HG02678 (cell line): ENCODE results near the gene IZUMO1.
"Not testable (repeated sequence)": the region's sequence is repeated elsewhere in the genome, so short reads cannot be mapped to it uniquely, and the experiment has no call there.

Source experiments
- ATAC-seq: cut with Tn5 transposase; IDR thresholded peaks from one replicate; pipeline ENCODE4 v1.9.1; 2021; ENCODE audit warnings: mild to moderate bottlenecking, moderate library complexity; ENCODE audit not compliant: unreplicated experiment

The IZUMO1 gene

DNA sequence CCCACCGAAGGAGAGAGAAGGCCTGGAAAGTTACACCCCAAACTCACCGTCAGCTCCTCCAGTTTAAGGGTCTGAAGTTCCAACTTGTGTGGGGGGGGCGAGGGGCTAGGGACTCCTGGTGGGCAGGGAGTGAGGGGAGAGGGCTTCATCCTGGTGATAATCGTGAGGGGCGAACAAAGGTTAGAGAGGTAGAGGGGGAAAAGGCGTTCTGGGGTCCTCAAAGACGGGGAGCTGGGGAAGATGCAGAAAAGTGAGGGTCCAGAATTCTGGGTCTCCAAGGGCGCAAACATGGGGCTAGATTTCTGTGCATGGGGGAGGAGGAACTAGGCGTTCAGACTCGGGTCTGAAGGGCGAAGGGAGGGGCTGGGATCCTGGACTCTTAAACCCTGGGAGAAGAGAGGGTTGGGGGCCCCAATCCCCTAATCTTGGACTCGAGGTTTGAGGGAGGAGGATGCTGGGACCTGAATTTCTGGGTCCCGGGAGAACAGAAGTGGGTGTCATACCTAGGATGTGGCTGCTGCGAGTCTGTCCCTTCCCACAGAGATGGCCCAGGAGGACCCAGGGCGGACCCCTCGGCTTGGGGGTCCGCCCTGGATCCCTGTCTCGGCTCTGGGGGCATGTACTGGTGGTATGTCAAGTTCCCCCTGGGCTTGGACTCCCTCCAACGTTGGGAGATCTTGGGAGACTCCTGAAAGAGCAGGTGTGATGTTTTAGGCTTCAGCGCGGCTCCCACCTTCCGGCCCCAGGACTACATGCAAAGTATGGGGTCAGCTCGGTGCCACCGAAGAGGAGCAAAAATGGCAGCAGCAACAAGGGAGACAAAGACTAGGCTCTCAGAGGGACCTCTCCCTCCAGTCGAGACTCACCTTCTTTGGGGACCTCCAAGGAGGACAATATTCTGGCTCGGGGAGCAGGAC, 31.7 kb downstream of the IZUMO1 start:
- no peak for ATAC-seq

DNA sequence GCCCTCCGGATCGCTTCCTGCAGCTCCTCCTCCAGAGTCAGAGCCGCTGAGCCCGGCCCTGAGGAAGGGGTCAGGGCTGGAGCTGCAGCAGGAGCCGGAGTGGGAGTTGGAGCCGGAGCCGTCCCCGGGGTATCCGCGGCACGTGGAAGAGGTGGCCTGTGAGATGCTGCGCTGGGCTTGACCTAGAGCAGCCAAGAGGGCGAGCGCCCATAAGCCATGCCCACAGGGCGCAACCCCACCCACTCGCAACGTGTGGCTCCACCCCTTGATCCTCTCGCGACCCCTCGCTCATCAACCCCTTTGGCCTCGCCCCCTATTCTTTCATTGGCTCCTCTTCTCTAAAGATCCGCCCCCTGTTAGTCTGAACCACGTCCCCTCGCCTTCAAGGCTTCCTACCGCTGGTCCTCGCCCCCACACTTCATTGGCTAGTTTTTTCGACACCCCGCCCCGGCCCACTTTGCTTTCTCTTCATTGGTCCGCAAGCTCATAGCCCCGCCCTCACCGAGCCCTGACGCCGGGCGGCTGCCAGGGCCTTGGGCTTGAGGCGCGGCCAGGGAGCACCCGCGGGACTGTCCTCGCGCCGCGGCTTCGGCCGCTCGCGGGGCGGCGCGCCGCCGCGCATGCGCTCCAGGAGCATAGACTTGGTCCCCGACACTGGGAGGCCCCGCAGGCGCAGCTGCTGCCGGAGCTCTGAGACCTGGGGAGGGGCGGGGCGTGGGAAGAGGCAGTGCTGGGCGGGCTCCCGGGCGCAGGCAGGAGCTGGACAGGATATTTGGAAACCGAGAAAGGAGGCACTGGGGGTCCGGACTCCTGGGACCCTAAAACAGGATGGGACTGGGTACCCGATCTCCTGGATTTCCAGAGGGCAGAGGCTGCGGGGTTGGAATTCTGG, 32.6 kb downstream of the IZUMO1 start:
- peak; percentile 87 for ATAC-seq

DNA sequence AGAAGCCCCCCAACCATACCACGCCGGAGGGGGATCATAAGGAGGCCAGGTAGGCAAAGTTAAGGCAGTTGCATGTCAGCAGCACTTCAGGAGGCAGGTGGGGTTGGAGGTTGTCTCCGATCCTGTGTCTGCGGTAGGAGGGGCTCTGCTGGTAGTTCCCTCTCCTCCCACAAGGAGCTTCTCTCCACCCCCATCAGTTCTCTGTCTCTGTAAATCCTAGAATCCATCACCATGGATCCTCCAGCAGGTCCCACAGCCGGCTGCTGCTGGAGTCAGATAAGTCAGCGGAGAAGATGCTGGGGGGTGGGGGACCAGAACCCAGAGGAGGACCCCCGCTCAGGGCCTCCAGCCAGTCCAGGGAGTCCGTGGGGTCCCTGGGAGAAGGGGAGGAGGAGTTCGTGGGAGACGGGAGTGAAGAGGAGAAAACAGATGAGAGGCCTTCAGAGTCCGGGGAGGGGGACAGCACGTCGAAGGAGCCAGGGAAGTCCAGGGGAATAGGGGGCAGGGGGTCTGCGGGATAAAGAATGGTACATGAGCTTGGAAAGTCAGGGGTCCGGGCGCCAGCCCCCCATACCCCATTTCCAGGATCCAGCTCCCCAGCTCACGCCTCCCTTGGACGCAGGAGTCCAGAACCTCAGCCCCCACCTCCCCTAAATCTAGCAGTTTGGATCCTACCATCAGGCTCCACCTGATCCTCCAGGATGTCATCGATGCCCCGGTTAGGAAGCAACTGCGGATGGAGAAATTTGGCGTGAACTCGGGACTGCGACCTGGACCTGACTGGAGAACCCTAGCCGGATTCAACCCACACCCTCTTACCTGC, 33.5 kb downstream of the IZUMO1 start:
- no peak for ATAC-seq

DNA sequence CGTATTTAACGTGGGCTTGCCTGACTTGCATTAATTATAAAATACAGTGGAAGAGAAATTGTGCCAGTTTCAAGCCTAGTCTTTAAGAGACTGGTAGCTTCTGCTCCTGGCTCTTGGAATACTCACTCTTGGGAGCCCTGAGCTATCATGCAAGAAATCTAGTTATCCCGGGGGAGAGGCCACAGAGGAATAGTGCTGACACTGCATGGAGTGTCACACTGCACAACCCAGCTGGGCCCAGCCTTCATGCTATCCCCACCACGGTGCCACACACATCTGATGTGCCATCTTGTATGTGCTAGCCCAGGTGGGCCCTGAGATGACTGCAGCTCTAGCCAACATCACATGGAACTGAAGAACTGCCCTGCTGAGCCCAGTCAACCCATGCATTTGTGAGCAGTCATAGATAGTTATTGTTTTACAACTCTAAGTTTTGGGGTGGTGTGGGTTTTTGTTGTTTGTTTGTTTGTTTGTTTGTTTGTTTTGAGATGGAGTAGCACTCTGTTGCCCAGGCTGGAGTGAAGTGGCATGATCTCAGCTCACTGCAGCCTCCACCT, 35.5 kb downstream of the IZUMO1 start:
- no peak for ATAC-seq

DNA sequence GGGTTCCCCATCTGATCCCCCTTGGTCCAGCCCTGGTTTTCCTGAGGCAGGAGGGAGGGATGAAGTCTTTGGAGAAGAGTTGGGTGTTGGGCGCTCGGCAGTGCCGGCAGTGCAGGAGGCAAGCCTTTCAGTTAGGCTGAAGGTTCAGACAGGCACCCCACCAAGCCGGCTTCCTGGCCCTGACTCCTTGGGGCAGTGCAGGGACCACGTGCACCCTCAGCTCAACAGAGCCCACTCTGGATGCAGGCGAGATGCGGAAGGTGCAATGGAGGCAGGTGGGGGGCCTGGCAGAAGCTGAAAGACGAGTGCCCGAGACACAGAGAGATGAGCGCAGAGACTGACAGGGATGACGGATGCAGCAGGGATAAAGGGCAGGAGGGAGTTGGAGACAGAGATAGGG, 38.2 kb downstream of the IZUMO1 start:
- ATAC-seq = no peak

DNA sequence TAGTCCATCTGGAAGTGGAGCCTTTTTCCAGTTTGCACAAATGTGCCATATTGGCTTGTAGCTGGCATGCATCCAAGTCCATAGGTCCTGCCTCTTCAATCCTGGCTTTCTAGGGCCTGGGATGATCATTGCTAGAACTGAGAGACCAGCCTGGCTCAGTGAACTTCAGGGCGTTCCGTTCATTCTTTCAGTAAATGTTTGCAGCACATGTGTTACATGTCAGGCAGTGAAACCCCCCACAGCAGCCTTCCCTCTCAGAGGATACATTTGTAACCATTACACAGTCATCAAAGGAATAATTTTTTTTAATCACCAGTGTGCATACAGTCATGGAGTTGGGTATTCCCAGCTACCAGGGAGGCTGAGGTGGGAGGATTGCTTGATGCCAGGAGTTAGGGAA, 41.3 kb downstream of the IZUMO1 start:
- ATAC-seq = no peak

DNA sequence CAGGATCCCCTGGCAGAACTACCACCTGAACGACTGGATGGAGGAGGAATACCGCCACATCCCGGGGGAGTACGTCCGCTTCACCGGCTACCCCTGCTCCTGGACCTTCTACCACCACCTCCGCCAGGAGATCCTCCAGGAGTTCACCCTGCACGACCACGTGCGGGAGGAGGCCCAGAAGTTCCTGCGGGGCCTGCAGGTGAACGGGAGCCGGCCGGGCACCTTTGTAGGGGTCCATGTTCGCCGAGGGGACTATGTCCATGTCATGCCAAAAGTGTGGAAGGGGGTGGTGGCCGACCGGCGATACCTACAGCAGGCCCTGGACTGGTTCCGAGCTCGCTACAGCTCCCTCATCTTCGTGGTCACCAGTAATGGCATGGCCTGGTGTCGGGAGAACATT, 43.4 kb downstream of the IZUMO1 start:
- ATAC-seq = no peak

DNA sequence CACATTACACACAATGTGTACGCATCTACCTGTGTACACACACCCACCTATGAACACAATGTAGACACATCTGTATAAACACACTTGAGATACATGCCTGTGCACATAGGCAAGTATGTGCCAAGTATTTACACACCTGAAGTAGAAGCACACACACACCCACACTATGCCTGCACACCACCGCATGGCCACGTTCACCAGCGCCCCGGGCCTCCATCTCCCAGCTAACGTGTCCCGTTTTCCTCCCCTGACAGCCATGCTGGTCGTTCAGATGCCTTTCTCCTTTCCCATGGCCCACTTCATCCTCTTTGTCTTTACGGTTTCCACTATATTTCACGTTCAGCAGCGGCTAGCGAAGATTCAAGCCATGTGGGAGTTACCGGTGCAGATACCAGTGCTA, 44.0 kb downstream of the IZUMO1 start:
- no peak for ATAC-seq

DNA sequence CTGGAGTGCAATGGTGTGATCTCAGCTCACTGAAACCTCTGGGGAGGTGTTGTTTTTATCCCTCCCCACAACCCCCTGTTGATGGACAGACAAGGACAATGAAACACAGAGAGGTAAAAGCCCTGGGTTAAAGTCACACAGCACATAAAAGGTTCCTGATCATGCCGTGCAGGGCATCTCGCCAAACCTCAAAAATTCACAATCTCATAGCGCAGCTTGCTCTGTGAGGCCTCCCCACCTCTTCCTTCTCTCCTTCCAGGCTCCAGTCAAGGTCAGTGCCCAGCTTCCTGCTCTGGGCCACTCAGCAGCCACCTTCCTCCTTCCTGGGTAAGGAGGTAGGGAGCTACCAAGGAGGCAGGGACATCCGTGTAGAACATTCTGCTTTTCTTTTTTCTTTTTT, 48.7 kb downstream of the IZUMO1 start:
- no peak for ATAC-seq

DNA sequence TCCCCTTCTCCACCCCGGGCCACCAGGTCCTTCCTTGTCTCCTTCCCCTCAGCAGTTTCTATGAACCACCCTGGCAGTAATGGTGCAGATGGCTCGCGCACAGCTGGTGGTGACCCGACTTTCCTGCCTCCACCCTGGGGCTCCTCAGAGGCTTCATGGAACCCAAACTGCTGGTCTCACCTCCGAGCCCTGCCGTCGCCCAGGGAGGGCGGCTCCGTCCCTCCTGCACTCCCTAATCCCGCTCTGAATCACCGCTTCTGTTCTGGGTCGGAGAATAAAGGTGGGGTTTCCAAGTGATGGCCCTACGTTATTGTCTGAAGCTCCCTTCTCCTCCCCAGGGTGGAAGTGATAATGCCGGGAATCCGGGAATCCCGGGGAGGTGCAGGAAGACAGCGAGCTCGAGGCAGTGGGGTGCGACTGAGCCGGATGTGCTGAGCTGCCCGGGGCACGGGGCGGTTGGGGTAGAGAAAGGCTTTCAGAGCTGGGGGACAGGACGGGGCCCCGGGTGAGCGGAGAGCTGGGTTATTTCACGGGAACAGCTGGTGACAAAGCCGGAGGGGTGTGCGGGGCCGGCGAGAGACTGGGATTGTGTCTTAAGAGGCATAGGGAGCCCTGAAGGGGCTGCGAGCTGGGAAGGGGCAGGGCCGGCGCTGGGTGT, 50.2 kb downstream of the IZUMO1 start:
- ATAC-seq = no peak

DNA sequence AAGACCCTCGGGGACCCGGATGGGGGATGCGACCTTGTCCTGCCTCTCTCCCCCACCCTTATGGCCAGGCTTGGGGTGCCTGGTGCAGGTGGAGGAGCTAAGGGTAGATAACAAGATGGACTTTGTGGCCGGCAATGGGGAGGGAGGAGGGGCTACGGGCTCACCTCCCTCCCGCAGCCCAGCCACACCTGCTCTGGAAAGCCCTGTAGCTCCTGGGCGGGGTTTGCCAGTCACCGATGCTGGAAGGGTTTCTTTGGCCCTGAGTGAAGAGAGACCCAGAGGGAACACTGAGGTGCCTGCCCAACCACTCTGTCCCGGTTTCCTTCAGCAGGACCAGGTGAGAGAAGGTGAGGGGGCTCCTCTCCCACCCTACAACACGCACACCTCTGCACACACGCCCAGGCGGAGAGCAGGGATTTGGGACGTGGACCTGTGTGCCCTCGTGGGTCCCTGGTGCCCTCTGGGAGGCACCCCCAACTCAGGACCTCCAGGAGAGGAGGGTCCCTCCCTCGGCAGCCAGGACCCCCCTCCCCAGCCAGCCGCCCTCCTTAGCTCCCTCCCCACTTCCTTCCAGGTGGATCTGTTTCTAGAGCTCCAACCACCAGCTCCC, 50.9 kb downstream of the IZUMO1 start, which contains the start of gene FUT2:
Gene FUT2, plus strand, starts transcription at position 229 of the 610 bp plus-strand sequence. CDS start 6,986 bp downstream, outside the sequence.
- no peak for ATAC-seq

DNA sequence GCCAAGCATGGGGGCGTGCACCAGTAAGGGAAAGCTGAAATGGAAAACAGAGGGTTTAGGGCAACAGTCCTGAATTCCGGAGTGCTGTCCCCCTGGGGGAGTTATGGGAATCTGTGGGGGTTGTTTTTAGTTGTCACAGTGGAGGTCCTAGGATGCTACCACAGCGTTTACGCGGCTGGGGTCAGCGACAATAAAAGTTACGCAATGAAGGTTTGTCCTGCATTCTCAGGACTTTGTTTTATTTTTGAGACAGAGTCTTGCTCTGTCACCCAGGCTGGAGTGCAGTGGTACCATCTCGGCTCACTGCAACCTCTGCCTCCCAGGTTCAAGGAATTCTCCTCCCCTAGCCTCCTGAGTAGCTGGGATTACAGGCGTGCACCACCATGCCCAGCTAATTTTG, 53.1 kb downstream of the IZUMO1 start:
- ATAC-seq = not testable (repeated sequence)
